Rectal smooth muscle tissue (tissue), 1 donor: ENCODE measurements around the gene CFAP53.
A peak's percentile ranks its signal among the peaks of the same experiment; 100 is the strongest.
"Not testable (repeated sequence)": the region's sequence is repeated elsewhere in the genome, so short reads cannot be mapped to it uniquely, and the experiment has no call there.

Experiments used
- H3K27ac ChIP-seq: one replicate; pipeline ENCODE4 v1.7.0; 2013; ENCODE audit warnings: low read depth, low read length, inconsistent platforms
- H3K27me3 ChIP-seq: one replicate; pipeline ENCODE4 v1.7.0; 2013; ENCODE audit warnings: low read length; ENCODE audit not compliant: control insufficient read depth, insufficient read depth
- H3K36me3 ChIP-seq: one replicate; pipeline ENCODE4 v1.7.0; 2013; ENCODE audit warnings: low read length; ENCODE audit not compliant: control insufficient read depth, insufficient read depth
- H3K4me1 ChIP-seq: one replicate; pipeline ENCODE4 v1.7.0; 2013; ENCODE audit warnings: low read length; ENCODE audit not compliant: control insufficient read depth, insufficient read depth
- H3K4me3 ChIP-seq: one replicate; pipeline ENCODE4 v1.7.0; 2013; ENCODE audit warnings: low read length
- H3K9ac ChIP-seq: one replicate; pipeline ENCODE4 v1.7.0; 2013; ENCODE audit warnings: low read length

Gene CFAP53

DNA sequence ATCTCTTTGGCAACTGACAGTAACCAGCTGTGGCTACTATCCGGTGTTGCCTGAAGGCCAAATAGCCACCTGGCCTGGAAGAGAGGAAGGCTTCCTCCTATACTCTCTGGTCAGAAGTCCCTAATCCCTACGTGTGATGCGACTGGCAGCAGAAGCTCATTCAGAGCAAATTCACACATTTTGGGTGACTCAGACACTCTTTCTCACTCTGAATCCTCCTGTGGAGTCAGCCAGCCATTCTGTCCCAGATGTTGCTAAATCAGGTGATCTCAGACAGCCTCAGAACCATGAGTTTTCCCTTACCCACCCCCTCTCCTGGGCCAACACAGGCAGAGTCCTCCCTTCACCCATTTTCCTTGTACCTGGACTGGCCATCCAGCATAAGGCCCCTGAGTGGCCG, 34.7 kb downstream of the CFAP53 start:
- Histone ChIP-seq H3K4me1 (no peaks in the 10 kb centered on the region), H3K36me3 (no peaks in the 10 kb centered on the region), H3K27me3 (no peaks in the 10 kb centered on the region), H3K4me3 (no peak overlapping the region), H3K27ac (no peak overlapping the region), H3K9ac (no peak overlapping the region)

DNA sequence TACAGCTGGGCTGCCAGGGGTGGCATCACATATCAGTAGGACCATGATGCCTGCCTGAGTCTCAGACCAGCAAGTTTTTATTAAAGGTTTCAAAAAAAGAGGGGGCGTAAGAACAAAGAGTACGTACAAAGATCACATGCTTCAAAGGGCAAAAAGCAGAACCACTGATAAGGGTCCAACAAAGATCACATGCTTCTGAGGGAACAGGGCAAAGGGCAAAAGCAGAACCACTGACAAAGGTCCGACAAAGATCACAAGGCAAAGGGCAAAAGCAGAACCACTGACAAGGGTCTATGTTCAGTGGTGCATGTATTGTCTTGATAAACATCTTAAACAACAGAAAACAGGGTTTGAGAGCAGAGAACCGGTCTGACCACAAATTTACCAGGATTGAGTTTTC, 46.0 kb downstream of the CFAP53 start:
- H3K27me3 ChIP-seq, H3K4me1 ChIP-seq, H3K27ac ChIP-seq, H3K4me3 ChIP-seq, H3K9ac ChIP-seq, H3K36me3 ChIP-seq: not testable (repeated sequence)

DNA sequence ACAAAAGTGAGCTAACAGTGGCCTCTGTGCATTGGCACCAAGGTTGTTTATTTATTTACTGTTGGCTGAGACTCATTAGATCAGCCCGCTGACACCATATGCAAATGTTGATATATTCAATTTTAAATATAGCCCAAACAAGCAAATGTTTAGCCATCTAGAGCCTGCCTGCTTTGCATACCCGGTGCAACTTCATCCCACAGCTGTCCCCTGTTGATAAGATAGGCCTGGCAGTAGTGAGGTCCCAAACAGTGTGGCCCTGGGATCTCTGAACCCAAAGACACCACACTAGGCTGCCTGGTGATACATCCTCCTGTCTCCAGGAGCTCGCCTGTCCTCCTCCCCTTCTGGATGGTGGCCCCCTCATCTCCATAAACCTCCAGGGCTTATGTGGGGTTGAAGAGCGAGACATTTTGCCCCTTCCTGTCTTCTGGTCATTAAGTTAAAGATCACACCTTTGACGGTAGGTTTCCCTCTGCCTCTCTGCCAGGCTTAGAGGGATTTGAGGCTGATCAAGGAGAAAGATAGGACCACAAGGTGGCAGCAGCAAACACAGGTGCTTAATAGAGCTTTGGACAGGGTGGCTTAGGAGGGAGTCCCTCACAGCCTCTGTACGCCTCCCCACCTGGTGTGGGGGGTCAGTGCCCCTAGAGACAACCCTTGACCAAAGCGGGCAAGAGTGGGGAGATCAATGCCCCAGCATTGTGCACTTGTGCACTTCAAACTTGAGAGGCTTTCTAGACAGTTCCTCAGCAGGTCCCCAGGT, 47.7 kb downstream of the CFAP53 start:
- H3K4me1 ChIP-seq = no peaks in the 10 kb centered on the region

DNA sequence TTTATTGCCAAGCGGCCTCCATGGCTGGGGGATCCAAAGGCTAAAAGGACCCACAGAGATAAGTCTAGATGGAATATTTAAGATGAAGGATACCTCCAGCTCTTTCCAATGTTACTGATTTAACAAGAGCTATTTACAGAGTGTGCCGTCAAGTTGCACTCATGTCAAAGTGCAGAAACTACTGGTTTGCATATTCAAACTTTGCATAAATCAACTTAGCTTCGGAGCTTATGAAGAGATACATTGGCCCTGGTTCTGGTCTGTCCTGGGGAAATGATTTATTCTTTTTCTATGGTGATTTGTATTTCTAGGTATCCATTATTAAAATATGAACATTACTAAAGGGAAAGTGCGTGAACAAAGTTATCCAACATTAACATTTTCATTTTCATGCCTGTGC, 57.0 kb downstream of the CFAP53 start:
- Histone ChIP-seq H3K9ac (no peak overlapping the region), H3K27ac (no peak overlapping the region), H3K36me3 (no peaks in the 10 kb centered on the region), H3K4me1 (no peaks in the 10 kb centered on the region), H3K27me3 (no peaks in the 10 kb centered on the region), H3K4me3 (no peak overlapping the region)

More for the DNA sequence above, 47.7 kb downstream of the CFAP53 start:
- Histone ChIP-seq H3K27me3 (no peaks in the 10 kb centered on the region), H3K27ac (no peak overlapping the region), H3K9ac (no peak overlapping the region), H3K36me3 (no peaks in the 10 kb centered on the region), H3K4me3 (no peak overlapping the region)

- no peaks in the 10 kb centered on the region for H3K27me3 ChIP-seq
- no peak overlapping the region for H3K9ac ChIP-seq
- H3K36me3 ChIP-seq = no peaks in the 10 kb centered on the region
- H3K4me3 ChIP-seq = no peak overlapping the region
- H3K27ac ChIP-seq = no peak overlapping the region
- no peaks in the 10 kb centered on the region for H3K4me1 ChIP-seq
Measured at GRCh38 chr18:50207722-50208121, 58.6 kb downstream of the CFAP53 start.

- H3K9ac ChIP-seq = no peak overlapping the region
Measured at GRCh38 chr18:50203801-50204604, 62.3 kb downstream of the CFAP53 start.

GRCh38 chr18:50201476-50202018, 64.7 kb downstream of the CFAP53 start:
- no peak overlapping the region for H3K9ac ChIP-seq
- no peak overlapping the region for H3K27ac ChIP-seq
- H3K36me3 ChIP-seq = no peaks in the 10 kb centered on the region
- H3K4me1 ChIP-seq = no peaks in the 10 kb centered on the region
- peaks cover 1% of the 10 kb centered on the region for H3K27me3 ChIP-seq
- H3K4me3 ChIP-seq = no peak overlapping the region

More at GRCh38 chr18:50203801-50204604, 62.3 kb downstream of the CFAP53 start:
- H3K4me1 ChIP-seq = no peaks in the 10 kb centered on the region
- no peaks in the 10 kb centered on the region for H3K27me3 ChIP-seq
- H3K4me3 ChIP-seq = no peak overlapping the region
- no peak overlapping the region for H3K27ac ChIP-seq
- no peaks in the 10 kb centered on the region for H3K36me3 ChIP-seq

GRCh38 chr18:50199921-50200320, 66.4 kb downstream of the CFAP53 start:
- H3K36me3 ChIP-seq = no peaks in the 10 kb centered on the region
- no peak overlapping the region for H3K4me3 ChIP-seq
- no peak overlapping the region for H3K9ac ChIP-seq
- H3K27me3 ChIP-seq = peaks cover 11% of the 10 kb centered on the region
- H3K27ac ChIP-seq = no peak overlapping the region
- no peaks in the 10 kb centered on the region for H3K4me1 ChIP-seq

- H3K4me1 ChIP-seq = no peaks in the 10 kb centered on the region
- peaks cover 11% of the 10 kb centered on the region for H3K27me3 ChIP-seq
- no peak overlapping the region for H3K4me3 ChIP-seq
- H3K36me3 ChIP-seq = no peaks in the 10 kb centered on the region
- no peak overlapping the region for H3K9ac ChIP-seq
- no peak overlapping the region for H3K27ac ChIP-seq
Measured at GRCh38 chr18:50199346-50199855, 66.9 kb downstream of the CFAP53 start.

- Histone ChIP-seq H3K9ac (no peak overlapping the region), H3K27me3 (peaks cover 19% of the 10 kb centered on the region), H3K4me3 (no peak overlapping the region), H3K36me3 (no peaks in the 10 kb centered on the region), H3K4me1 (no peaks in the 10 kb centered on the region), H3K27ac (no peak overlapping the region)
Measured at GRCh38 chr18:50196261-50196660, 70.0 kb downstream of the CFAP53 start.

DNA sequence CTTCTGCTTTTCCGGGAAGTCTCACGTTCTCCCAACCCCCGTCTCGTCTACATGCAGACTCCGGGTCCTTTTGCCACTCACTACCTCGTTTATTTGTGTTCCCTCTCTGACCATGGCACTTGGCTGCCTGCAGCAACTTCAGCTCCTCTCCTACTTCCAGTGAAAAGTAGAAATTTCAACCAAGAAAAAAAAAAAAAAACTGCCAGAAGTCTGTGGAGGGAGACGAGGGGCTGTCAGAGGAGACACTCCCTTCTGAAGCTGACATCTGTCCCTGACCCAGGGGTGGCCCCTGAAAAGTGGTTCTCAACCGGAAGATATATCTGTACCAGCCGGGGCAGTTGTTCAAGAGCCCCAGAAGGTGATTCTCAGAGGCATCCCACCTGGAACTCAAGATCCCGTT, 70.6 kb downstream of the CFAP53 start:
- H3K27me3 ChIP-seq = peaks cover 19% of the 10 kb centered on the region
- H3K9ac ChIP-seq = no peak overlapping the region

GRCh38 chr18:50194631-50195532, 71.4 kb downstream of the CFAP53 start, which contains the start of gene MYO5B:
Gene MYO5B (minus strand): TSS chr18:50195147. CDS start chr18:50194793, 354 bp downstream.
- peaks cover 19% of the 10 kb centered on the region for H3K27me3 ChIP-seq

More for the DNA sequence above, 70.6 kb downstream of the CFAP53 start:
- no peaks in the 10 kb centered on the region for H3K36me3 ChIP-seq
- peak overlapping the region; percentile 45 for H3K4me3 ChIP-seq
- H3K4me1 ChIP-seq = no peaks in the 10 kb centered on the region
- H3K27ac ChIP-seq = no peak overlapping the region

More at GRCh38 chr18:50194631-50195532, 71.4 kb downstream of the CFAP53 start, which contains the start of gene MYO5B:
- peak within 1 kb of the TSS; percentile 60 for H3K4me3 ChIP-seq
- peak within 1 kb of the TSS; percentile 16 for H3K9ac ChIP-seq
- H3K4me1 ChIP-seq = no peaks in the 10 kb centered on the region
- no peaks in the 10 kb centered on the region for H3K36me3 ChIP-seq
- H3K27ac ChIP-seq = no peak within 1 kb of the TSS
